ENCODE data around the gene ATG16L2. TPM values are rescaled to one million over a fixed set of nuclear protein-coding genes. Genes with fewer than 3 reads are reported as not detected.

ATG16L2 gene
- total and polyA plus RNA-seq, 9 of the 15 experiments (the other 6 are each of a cell fraction or from before 2014, with no cell fraction given) = 0.18 to 11.2 (median 6.2) TPM

- Histone ChIP-seq H3K4me3 (no peak overlapping the region), H3K9me3 (replicated peaks; ENCODE audit: control insufficient read depth, insufficient read depth, low read depth, low read length) (no peaks in the 10 kb centered on the region), H4K20me1 (replicated peaks; ENCODE audit: control insufficient read depth, insufficient read depth, low read length) (no peaks in the 10 kb centered on the region), H3K36me3 (ENCODE audit: control insufficient read depth, insufficient read depth, low read length) (no peaks in the 10 kb centered on the region), H3K9me1 (ENCODE audit: control insufficient read depth, insufficient read depth, low read length) (no peaks in the 10 kb centered on the region), H3K79me2 (ENCODE audit: control insufficient read depth, insufficient read depth, low read length) (no peaks in the 10 kb centered on the region), H3K27me3 (ENCODE audit: control insufficient read depth in 2 of 2, insufficient read depth in 2 of 2, low read length in 2 of 2) (no peaks in the 10 kb centered on the region), H3K4me1 (replicated peaks in 1 of 2; ENCODE audit: control insufficient read depth in 2 of 2, insufficient read depth in 2 of 2, low read length in 2 of 2) (peaks cover 0 to 18% of the 10 kb centered on the region in 2 experiments; a peak in 2 of 5 replicates), H3K27ac (ENCODE audit: extremely low read depth, low read depth, low read length) (no peak overlapping the region), H3K4me2 (ENCODE audit: insufficient read depth, low read length) (no peak overlapping the region), H2AFZ (ENCODE audit: low read depth, low read length) (no peak overlapping the region), H3K9ac (ENCODE audit: insufficient read depth in 1 of 2, low read depth in 2 of 2, low read length in 2 of 2) (0 out of 4 replicates have a peak overlapping the region, but pooled peaks of 1 of the 2 experiments have one; percentile 21)
- WGBS (ENCODE audit: insufficient coverage, low coverage, missing lambda C conversion rate) = 55% methylated on average over 11 of the region's 11 CpGs
- BruUV-seq (replicated peaks) = no TSS peak
- CTCF ChIA-PET (ENCODE audit: low intra/inter-chr PET ratio) = no interaction called here
- in situ Hi-C loops (cut with MboI) = loop anchor here (5.0 kb wide), 1 partner anchor 414 kb away; no protein-coding TSS in a partner anchor
- ATAC-seq (no peak), DNase-seq (ENCODE audit: extremely low read depth in 1 of 4, low spot score in 3 of 4) (no peak), FAIRE-seq (no peak)
- TF ChIP-seq ZNF134 (CRISPR knock-in tag; conservative IDR thresholded peaks at IDR 0.05) (no peak), HDGF (IDR thresholded peaks at IDR 0.05) (no peak), RBM15 (IDR thresholded peaks at IDR 0.05; ENCODE audit: insufficient read depth, low read length) (no peak), XRCC3 (IDR thresholded peaks at IDR 0.05) (no peak), NR2C2 (CRISPR knock-in tag; IDR thresholded peaks at IDR 0.05) (no peak), NR2C2 (tag; IDR thresholded peaks at IDR 0.05) (no peak), NR0B1 (IDR thresholded peaks at IDR 0.05; ENCODE audit: partially characterized antibody) (no peak), RREB1 (CRISPR knock-in tag; IDR thresholded peaks at IDR 0.05) (no peak), POU5F1 (IDR thresholded peaks at IDR 0.05; ENCODE audit: borderline replicate concordance, low read depth, low read length, partially characterized antibody) (no peak), KAT2B (IDR thresholded peaks at IDR 0.05; ENCODE audit: low read depth, low read length) (no peak), RBM25 (IDR thresholded peaks at IDR 0.05; ENCODE audit: low read depth, low read length, severe bottlenecking) (no peak)
- POLR2A ChIA-PET = interaction anchor here (0.5 to 1.3 kb wide), 5 partner anchors 13 to 314 kb away, joined by 3 to 7 read pairs (median 4); partner anchors contain the start of gene FCHSD2
- intact Hi-C loops (cut with micrococcal nuclease) = no loop called here
Observed at GRCh38 chr11:72828081-72828567, 13.9 kb downstream of the ATG16L2 start.

All from K562 (cell line).